ENCODE results near the gene RO60.

GRCh38 chr1:193068013-193068412 lies 8.6 kb downstream of the RO60 start:
- no peak for TF ChIP-seq CTCF (conservative IDR thresholded peaks at IDR 0.05; ENCODE audit: low read depth, low read length)
- TF ChIP-seq EZH2 (IDR thresholded peaks at IDR 0.05; ENCODE audit: borderline replicate concordance, low read depth, low read length, poor library complexity, severe bottlenecking): no peak
